ENCODE measurements around the gene SLC25A52. TPM values are rescaled to one million over a fixed set of nuclear protein-coding genes. Genes with fewer than 3 reads are reported as not detected.
"Not testable (repeated sequence)": the region's sequence is repeated elsewhere in the genome, so short reads cannot be mapped to it uniquely, and the experiment has no call there.

Gene SLC25A52
- total and polyA plus RNA-seq, 7 donors: not detected

DNA sequence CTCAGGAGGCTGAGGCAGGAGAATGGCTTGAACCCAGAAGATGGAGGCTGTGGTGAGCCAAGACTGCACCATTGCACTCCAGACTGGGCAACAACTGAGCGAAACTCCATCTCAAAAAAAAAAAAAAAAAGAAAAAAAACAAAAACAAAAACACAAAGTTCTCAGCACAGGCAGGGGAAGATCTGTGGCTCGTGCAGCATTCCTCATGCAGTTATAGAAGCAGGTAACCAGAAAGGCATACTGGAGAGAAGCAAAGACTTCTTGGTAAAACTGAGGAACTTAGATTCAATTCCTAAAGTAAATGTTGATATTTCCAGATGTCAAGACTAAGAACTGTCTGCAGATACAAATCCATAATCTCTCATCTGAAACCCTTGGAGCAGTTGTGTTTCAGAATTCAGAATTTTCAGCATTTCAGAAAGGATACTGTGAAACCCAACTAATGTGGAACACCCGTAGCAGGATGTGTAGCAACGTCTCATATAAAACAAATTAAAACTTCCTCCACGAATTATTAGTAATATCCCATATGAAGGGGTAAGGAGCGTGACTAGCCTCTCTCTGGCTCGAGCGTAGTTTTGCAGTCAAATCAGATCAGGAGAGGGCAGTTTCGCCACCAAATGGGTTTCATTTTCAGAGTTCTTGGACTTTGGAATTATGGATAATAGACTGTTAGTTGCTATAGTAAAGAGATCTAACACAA is 13.2 kb upstream of the SLC25A52 start:
- TF ChIP-seq POLR2A (IDR thresholded peaks at IDR 0.05) (no peak), POLR2AphosphoS5 (IDR thresholded peaks at IDR 0.05) (no peak), EP300 (IDR thresholded peaks at IDR 0.05) (no peak)
- Histone ChIP-seq H3K4me1 (no peaks in the 10 kb centered on the region), H3K9me3 (peaks cover 0 to 9% (median 2%) of the 10 kb centered on the region in 4 donors), H3K36me3 (no peaks in the 10 kb centered on the region), H3K27ac (no peak overlapping the region), H3K4me3 (no peak overlapping the region), H3K27me3 (no peaks in the 10 kb centered on the region)
- intact Hi-C loops (cut with DNase I): no loop called here
- no peak for DNase-seq
- WGBS, 2 donors: 49 to 76% methylated on average over 9 of the region's 9 CpGs

DNA sequence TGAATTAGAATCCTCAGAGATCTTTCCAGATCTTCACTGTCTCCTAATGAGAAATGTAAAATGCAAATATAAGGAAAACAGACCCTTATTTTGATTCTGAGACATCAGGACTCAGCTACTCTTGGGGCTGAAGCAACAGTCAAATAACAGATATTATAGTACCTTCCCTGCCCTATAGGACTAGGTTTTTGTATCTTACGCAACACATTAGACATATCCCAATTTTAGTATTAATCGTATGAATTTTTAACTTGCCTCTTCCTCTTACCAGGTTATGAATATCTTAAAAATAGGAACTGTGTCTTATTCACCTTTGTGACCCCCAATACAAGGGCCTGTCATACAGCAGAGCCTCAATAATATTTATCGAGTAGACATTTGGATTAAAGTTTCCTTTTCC is 12.0 kb upstream of the SLC25A52 start:
- WGBS, 2 donors: 96 to 98% methylated on average over 3 of the region's 3 CpGs
- intact Hi-C loops (cut with DNase I): no loop called here
- Histone ChIP-seq H3K27me3 (no peaks in the 10 kb centered on the region), H3K36me3 (no peaks in the 10 kb centered on the region), H3K27ac (no peak overlapping the region), H3K9me3 (no peaks in the 10 kb centered on the region), H3K4me1 (no peaks in the 10 kb centered on the region), H3K4me3 (no peak overlapping the region)
- TF ChIP-seq POLR2A (IDR thresholded peaks at IDR 0.05): no peak
- no peak for TF ChIP-seq EP300 (IDR thresholded peaks at IDR 0.05)
- TF ChIP-seq CTCF (IDR thresholded peaks at IDR 0.05): no peak
- TF ChIP-seq POLR2AphosphoS5 (IDR thresholded peaks at IDR 0.05): no peak
- DNase-seq: no peak

- intact Hi-C loops (cut with DNase I): no loop called here
- TF ChIP-seq POLR2AphosphoS5 (IDR thresholded peaks at IDR 0.05): no peak
- TF ChIP-seq CTCF (IDR thresholded peaks at IDR 0.05): no peak
- TF ChIP-seq POLR2A (IDR thresholded peaks at IDR 0.05): no peak
- no peak for TF ChIP-seq EP300 (IDR thresholded peaks at IDR 0.05)
- Histone ChIP-seq H3K4me1 (no peaks in the 10 kb centered on the region), H3K27me3 (no peaks in the 10 kb centered on the region), H3K27ac (no peak overlapping the region), H3K36me3 (no peaks in the 10 kb centered on the region), H3K4me3 (no peak overlapping the region), H3K9me3 (no peaks in the 10 kb centered on the region)
- DNase-seq: no peak
- 82 to 83% methylated on average over 3 of the region's 3 CpGs for WGBS, 2 donors
These were observed 10.4 kb downstream of the SLC25A52 start for GRCh38 chr18:31750273-31750672.

DNA sequence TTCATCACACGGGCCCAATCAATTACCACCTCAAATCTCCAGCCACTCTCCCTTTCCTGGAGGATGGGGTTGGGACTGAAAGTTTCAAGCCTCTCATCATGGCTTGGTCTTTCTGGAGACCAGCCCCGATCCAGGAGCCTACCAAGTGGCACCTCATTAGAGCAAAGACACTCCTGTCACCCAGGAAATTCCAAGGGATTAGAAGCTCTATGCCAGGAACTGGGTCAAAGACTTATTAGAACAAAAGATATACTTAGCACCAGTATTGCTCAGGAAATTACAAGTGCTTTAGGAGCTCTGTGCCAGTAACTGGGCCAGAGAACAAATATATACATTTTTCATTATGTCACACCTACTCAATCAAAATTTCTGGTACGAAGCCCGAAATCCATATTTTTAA is 14.3 kb downstream of the SLC25A52 start:
- DNase-seq: no peak
- H3K27ac ChIP-seq: no peak overlapping the region
- H3K36me3 ChIP-seq: no peaks in the 10 kb centered on the region
- H3K4me1 ChIP-seq: no peaks in the 10 kb centered on the region
- H3K4me3 ChIP-seq: no peak overlapping the region
- intact Hi-C loops (cut with DNase I): no loop called here
- WGBS, 2 donors: 89 to 95% methylated on average over 4 of the region's 4 CpGs
- TF ChIP-seq CTCF (IDR thresholded peaks at IDR 0.05) (no peak), POLR2A (IDR thresholded peaks at IDR 0.05) (no peak)
- H3K27me3 ChIP-seq: no peaks in the 10 kb centered on the region
- no peaks in the 10 kb centered on the region for H3K9me3 ChIP-seq

DNA sequence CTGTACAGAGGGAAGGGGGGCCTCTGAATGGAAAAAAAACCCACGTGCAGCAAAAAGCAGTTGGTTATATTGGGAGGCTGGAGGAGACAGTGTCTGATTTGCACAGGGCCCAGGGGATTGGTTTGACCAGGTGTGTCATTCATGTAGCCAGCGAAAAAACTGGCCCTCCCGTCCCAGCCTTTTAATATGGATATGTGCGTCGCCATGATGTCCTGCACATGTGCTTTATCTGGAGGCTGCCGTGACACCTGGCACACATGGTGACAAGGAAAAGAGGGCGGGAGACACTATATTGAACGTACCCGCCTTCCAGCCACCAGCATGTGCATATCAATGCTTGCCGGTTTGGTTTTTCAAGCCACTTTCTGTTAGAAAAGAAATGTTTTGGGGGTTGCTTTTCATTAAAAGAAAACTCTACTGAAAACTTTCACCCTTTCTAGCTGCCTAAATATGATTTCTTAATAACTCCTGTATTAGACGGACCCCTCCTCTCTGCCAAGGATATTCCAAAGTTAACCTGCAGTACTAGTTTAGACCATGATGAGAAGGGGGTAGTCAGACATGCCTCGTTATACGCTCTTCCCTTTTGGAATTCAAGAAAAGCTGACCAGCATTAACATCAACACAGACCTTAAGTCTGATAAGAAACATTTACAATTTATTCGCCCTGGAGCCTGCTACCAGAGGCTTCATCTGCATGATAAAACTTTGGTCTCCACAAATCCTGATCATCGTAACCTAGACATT is 16.2 kb downstream of the SLC25A52 start:
- no peak overlapping the region for H3K27ac ChIP-seq
- H3K9me3 ChIP-seq: no peaks in the 10 kb centered on the region
- H3K4me3 ChIP-seq: no peak overlapping the region
- H3K36me3 ChIP-seq: no peaks in the 10 kb centered on the region
- no peaks in the 10 kb centered on the region for H3K27me3 ChIP-seq
- 84 to 88% methylated on average over 15 of the region's 15 CpGs for WGBS, 2 donors
- intact Hi-C loops (cut with DNase I): loop anchor here (5.0 kb wide), 1 partner anchor 233 kb away; no protein-coding TSS in a partner anchor
- DNase-seq: no peak
- TF ChIP-seq EP300 (IDR thresholded peaks at IDR 0.05) (no peak), CTCF (IDR thresholded peaks at IDR 0.05) (no peak), POLR2A (IDR thresholded peaks at IDR 0.05) (no peak), POLR2AphosphoS5 (IDR thresholded peaks at IDR 0.05) (no peak)
- no peaks in the 10 kb centered on the region for H3K4me1 ChIP-seq

GRCh38 chr18:31743600-31743999 is 17.1 kb downstream of the SLC25A52 start:
- H3K27me3 ChIP-seq, H3K9me3 ChIP-seq, H3K36me3 ChIP-seq, H3K27ac ChIP-seq, H3K4me3 ChIP-seq, H3K4me1 ChIP-seq, DNase-seq: not testable (repeated sequence)
- intact Hi-C loops (cut with DNase I): loop anchor here (5.0 kb wide), 1 partner anchor 234 kb away; no protein-coding TSS in a partner anchor
- 95 to 97% methylated on average over 5 of the region's 5 CpGs for WGBS, 2 donors

Data from sigmoid colon (tissue), 7 donors.